Esophagus squamous epithelium (tissue), 4 donors: Measurements from ENCODE around the gene MYOG.

Source experiments
- CTCF ChIP-seq, 6 experiments: fragments of 450-650 bp in 4 of 6; fragments of 200-600 bp in 2 of 6; sonication (generic) in 2 of 6; IDR thresholded peaks; one replicate each; pipeline ENCODE4 v1.5.1; 2016 to 2019; ENCODE audit warnings: antibody characterized with exemption in 6 of 6, mild to moderate bottlenecking in 4 of 6, moderate library complexity in 4 of 6
- POLR2A ChIP-seq, 4 donors: fragments of 450-650 bp; IDR thresholded peaks; one replicate each; pipeline ENCODE4 v1.6.1; 2017; ENCODE audit warnings: antibody characterized with exemption in 4 of 4, mild to moderate bottlenecking in 4 of 4, moderate library complexity in 3 of 4

DNA sequence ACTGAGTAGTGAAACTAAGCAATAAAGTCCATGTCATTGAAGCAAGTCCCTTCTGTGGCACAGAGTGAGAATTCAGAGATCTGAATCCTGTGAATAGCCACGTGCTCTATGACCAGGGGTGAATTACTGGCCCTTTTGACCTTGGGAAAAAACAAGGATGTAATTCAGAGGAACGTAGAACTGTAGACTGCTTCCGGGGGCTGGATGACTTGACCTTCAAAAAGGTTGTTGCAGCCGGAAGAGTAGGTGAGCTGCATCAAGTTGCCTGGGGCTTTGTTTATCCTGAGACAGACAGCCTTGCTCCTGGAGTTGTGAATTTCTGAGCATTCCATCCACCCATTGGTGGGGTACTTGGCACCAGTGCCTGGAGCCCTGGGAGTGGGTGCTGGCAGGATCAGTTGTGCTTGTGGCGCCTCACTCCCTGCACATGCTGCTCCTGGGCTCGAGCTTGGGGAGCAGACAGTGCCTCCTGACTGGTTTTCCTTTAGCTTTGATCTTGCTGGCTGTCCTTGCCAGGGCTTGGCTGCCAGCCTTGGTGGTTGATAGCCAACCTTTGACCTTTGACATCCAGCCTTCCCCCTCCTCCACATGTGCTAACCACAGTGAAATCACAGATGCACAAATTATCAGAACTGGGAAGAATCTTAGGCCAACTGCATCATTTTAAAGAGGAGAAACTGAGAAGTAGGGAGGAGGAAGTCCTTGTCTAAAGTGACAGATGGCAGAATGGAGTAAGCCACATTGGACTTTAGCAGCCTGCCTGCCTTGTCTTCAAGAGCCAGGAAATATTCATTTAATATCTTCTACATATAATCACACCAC, 16.2 kb upstream of the MYOG start:
- no peak for TF ChIP-seq CTCF (IDR thresholded peaks at IDR 0.05)
- TF ChIP-seq POLR2A (IDR thresholded peaks at IDR 0.05): no peak
